ENCODE results near the gene SUGCT. TPM values are rescaled to one million over a fixed set of nuclear protein-coding genes. Genes with fewer than 3 reads are reported as not detected.

The SUGCT gene
- total and polyA plus RNA-seq, 9 of the 15 experiments (the other 6 are each of a cell fraction or from before 2014, with no cell fraction given) = 0.58 to 2.5 (median 1.4) TPM

GRCh38 chr7:40808378-40808942 lies 673.7 kb downstream of the SUGCT start (continued):
- TF ChIP-seq NFXL1 (CRISPR knock-in tag; IDR thresholded peaks at IDR 0.05) (no peak), TCF7L2 (IDR thresholded peaks at IDR 0.05; ENCODE audit: low read depth, low read length) (no peak)

- H3K9ac ChIP-seq (ENCODE audit: insufficient read depth in 1 of 2, low read depth in 2 of 2, low read length in 2 of 2) = no peak overlapping the region
- no TSS peak for BruUV-seq (replicated peaks)
- no peaks in the 10 kb centered on the region for H3K9me3 ChIP-seq (replicated peaks; ENCODE audit: control insufficient read depth, insufficient read depth, low read depth, low read length)
- no peak overlapping the region for H3K4me3 ChIP-seq
- H4K20me1 ChIP-seq (replicated peaks; ENCODE audit: control insufficient read depth, insufficient read depth, low read length) = no peaks in the 10 kb centered on the region
- no peak overlapping the region for H2AFZ ChIP-seq (ENCODE audit: low read depth, low read length)
- ATAC-seq (no peak), FAIRE-seq (no peak), DNase-seq (ENCODE audit: extremely low read depth in 1 of 4, low spot score in 3 of 4) (no peak)
- ChIA-PET CTCF (ENCODE audit: low intra/inter-chr PET ratio) (no interaction called here), POLR2A (no interaction called here)
- H3K9me1 ChIP-seq (ENCODE audit: control insufficient read depth, insufficient read depth, low read length) = no peaks in the 10 kb centered on the region
- whole genome bisulfite sequencing (ENCODE audit: insufficient coverage, low coverage, missing lambda C conversion rate) = 0% methylated on average over 1 of the region's 1 CpG
- no peaks in the 10 kb centered on the region for H3K4me1 ChIP-seq (replicated peaks in 1 of 2; ENCODE audit: control insufficient read depth in 2 of 2, insufficient read depth in 2 of 2, low read length in 2 of 2)
- intact Hi-C loops (cut with micrococcal nuclease) (no loop called here), in situ Hi-C loops (cut with MboI) (no loop called here)
- H3K27ac ChIP-seq (ENCODE audit: extremely low read depth, low read depth, low read length) = no peak overlapping the region
- no peaks in the 10 kb centered on the region for H3K79me2 ChIP-seq (ENCODE audit: control insufficient read depth, insufficient read depth, low read length)
- H3K36me3 ChIP-seq (ENCODE audit: control insufficient read depth, insufficient read depth, low read length) = no peaks in the 10 kb centered on the region
- no peak overlapping the region for H3K4me2 ChIP-seq (ENCODE audit: insufficient read depth, low read length)
- H3K27me3 ChIP-seq (ENCODE audit: control insufficient read depth in 2 of 2, insufficient read depth in 2 of 2, low read length in 2 of 2) = no peaks in the 10 kb centered on the region
- TF ChIP-seq NCOR1 (IDR thresholded peaks at IDR 0.05) = no peak
- no peak for TF ChIP-seq BRD9 (IDR thresholded peaks at IDR 0.05; ENCODE audit: low read depth, partially characterized antibody)
- TF ChIP-seq COPS2 (conservative IDR thresholded peaks at IDR 0.05) = no peak
- no peak for TF ChIP-seq CC2D1A (IDR thresholded peaks at IDR 0.05)
- no peak for TF ChIP-seq THAP7 (CRISPR knock-in tag; IDR thresholded peaks at IDR 0.05)
- no peak for TF ChIP-seq FOXK2 (conservative IDR thresholded peaks at IDR 0.05 in 1 of 2, IDR thresholded peaks at IDR 0.05 in 1 of 2; ENCODE audit: low read depth in 2 of 2)
- no peak for TF ChIP-seq HMG20A (CRISPR knock-in tag; conservative IDR thresholded peaks at IDR 0.05)
- no peak for TF ChIP-seq PKNOX1 (IDR thresholded peaks at IDR 0.05)
- TF ChIP-seq RCOR1 (IDR thresholded peaks at IDR 0.05; ENCODE audit: borderline replicate concordance in 1 of 2, low read depth in 2 of 2, low read length in 2 of 2) = no peak
- TF ChIP-seq TRIM28 (IDR thresholded peaks at IDR 0.05) = no peak
- TF ChIP-seq BCL6 (CRISPR knock-in tag; IDR thresholded peaks at IDR 0.05) = no peak
- no peak for TF ChIP-seq ATF7 (IDR thresholded peaks at IDR 0.05)
- TF ChIP-seq SMAD3 (CRISPR knock-in tag; conservative IDR thresholded peaks at IDR 0.05) = no peak
- no peak for TF ChIP-seq TEAD4 (IDR thresholded peaks at IDR 0.05; ENCODE audit: low read length)
- TF ChIP-seq TEAD4 (CRISPR knock-in tag; IDR thresholded peaks at IDR 0.05; ENCODE audit: borderline replicate concordance) = no peak
- TF ChIP-seq ZNF561 (CRISPR knock-in tag; conservative IDR thresholded peaks at IDR 0.05) = no peak
- TF ChIP-seq CXXC5 (CRISPR knock-in tag; IDR thresholded peaks at IDR 0.05) = no peak
- no peak for TF ChIP-seq ZNF696 (CRISPR knock-in tag; conservative IDR thresholded peaks at IDR 0.05)
These were observed 675.5 kb downstream of the SUGCT start for GRCh38 chr7:40810274-40810673.

All from K562 (cell line).